GM19324 (cell line): Measurements from ENCODE around the gene SHBG.
"Not testable (repeated sequence)": the region's sequence is repeated elsewhere in the genome, so short reads cannot be mapped to it uniquely, and the experiment has no call there.

Experiments
- ATAC-seq: cut with Tn5 transposase; IDR thresholded peaks from one replicate; pipeline ENCODE4 v1.9.1; 2021; ENCODE audit warnings: mild to moderate bottlenecking, moderate library complexity; ENCODE audit not compliant: unreplicated experiment, low FRiP score

The SHBG gene

GRCh38 chr17:7610641-7611040, 19.3 kb upstream of the SHBG start:
- ATAC-seq: no peak

GRCh38 chr17:7611635-7612293, 18.2 kb upstream of the SHBG start:
- no peak for ATAC-seq

- no peak for ATAC-seq
Measured at GRCh38 chr17:7612294-7612640, 17.7 kb upstream of the SHBG start.

GRCh38 chr17:7613769-7614424, 16.0 kb upstream of the SHBG start:
- ATAC-seq: no peak

- peak; percentile 89 for ATAC-seq
Measured at GRCh38 chr17:7614425-7615264, 15.3 kb upstream of the SHBG start, which contains the start of gene FXR2. Gene FXR2, minus strand, starts transcription at chr17:7614897. Its CDS starts 365 bp downstream, at chr17:7614532.

- no peak for ATAC-seq
Measured at GRCh38 chr17:7615265-7615747, 14.6 kb upstream of the SHBG start.

- no peak for ATAC-seq
Measured at GRCh38 chr17:7618608-7619007, 11.3 kb upstream of the SHBG start.

GRCh38 chr17:7620835-7621234, 9.1 kb upstream of the SHBG start:
- ATAC-seq: no peak

- no peak for ATAC-seq
Measured at GRCh38 chr17:7623661-7624060, 6.3 kb upstream of the SHBG start.

GRCh38 chr17:7625749-7626148, 4.2 kb upstream of the SHBG start:
- not testable (repeated sequence) for ATAC-seq

- no peak for ATAC-seq
Measured at GRCh38 chr17:7626307-7626706, 3.6 kb upstream of the SHBG start.

- no peak for ATAC-seq
Measured at GRCh38 chr17:7626956-7627249, 3.0 kb upstream of the SHBG start.

GRCh38 chr17:7627250-7628121, 2.4 kb upstream of the SHBG start, which contains the start of gene SAT2:
Gene SAT2, minus strand, starts transcription at chr17:7627821. Its CDS starts 186 bp downstream, at chr17:7627635.
- ATAC-seq: peak; percentile 74

GRCh38 chr17:7631398-7632380, 1.8 kb downstream of the SHBG start:
- no peak for ATAC-seq

GRCh38 chr17:7632492-7632894, 2.6 kb downstream of the SHBG start:
- ATAC-seq: no peak

GRCh38 chr17:7633093-7633492, 3.2 kb downstream of the SHBG start:
- no peak for ATAC-seq

GRCh38 chr17:7634384-7634783, 4.4 kb downstream of the SHBG start:
- no peak for ATAC-seq

- no peak for ATAC-seq
Measured at GRCh38 chr17:7636163-7636562, 6.2 kb downstream of the SHBG start.

- no peak for ATAC-seq
Measured at GRCh38 chr17:7640783-7641182, 10.8 kb downstream of the SHBG start.
